Body of pancreas (tissue), 4 donors: ENCODE results near the gene DHX8. TPM values are rescaled to one million over a fixed set of nuclear protein-coding genes. Genes with fewer than 3 reads are reported as not detected.

Experiments used
- ATAC-seq: fragments of 150-250 bp; one replicate; pipeline ENCODE4 v1.9.1; 2016
- DNase-seq, 4 donors: peaks; one replicate each; pipeline ENCODE4 v3.0.0-alpha.2; 2019
- H3K27ac ChIP-seq, 4 donors: fragments of 200-600 bp; sonication (generic); 1 replicate in 3 of 4; 2 replicates in 1 of 4; pipeline versions ENCODE4 v1.5.1 to v1.6.1; 2016 to 2019; ENCODE audit warnings: mild to moderate bottlenecking in 1 of 4, mixed read lengths in 1 of 4, moderate library complexity in 1 of 4
- H3K27me3 ChIP-seq, 2 donors: fragments of 200-600 bp; sonication (generic); one replicate each; pipeline ENCODE4 v1.6.0; 2016; ENCODE audit warnings: mild to moderate bottlenecking in 1 of 2
- H3K36me3 ChIP-seq, 2 donors: fragments of 200-600 bp; sonication (generic); replicated peaks in 1 of 2; 2 replicates each; pipeline ENCODE4 v1.5.1; 2016; ENCODE audit warnings: low read depth in 2 of 2; ENCODE audit not compliant: insufficient read depth in 1 of 2
- H3K4me1 ChIP-seq: fragments of 200-600 bp; sonication (generic); one replicate; pipeline ENCODE4 v1.6.0; 2016
- H3K4me3 ChIP-seq, 2 donors: fragments of 200-600 bp; sonication (generic); 1 replicate in 1 of 2; 2 replicates in 1 of 2; pipeline ENCODE4 v1.5.1; 2016 to 2019
- H3K9me3 ChIP-seq, 3 donors: fragments of 200-600 bp; sonication (generic); 1 replicate in 2 of 3; 2 replicates in 1 of 3; pipeline ENCODE4 v1.5.1; 2016
- CTCF ChIP-seq, 7 experiments: fragments of 450-650 bp in 4 of 7; fragments of 200-600 bp in 3 of 7; sonication (generic) in 3 of 7; IDR thresholded peaks; one replicate each; pipeline ENCODE4 v1.5.1; 2016 to 2019; ENCODE audit warnings: antibody characterized with exemption in 7 of 7
- POLR2A ChIP-seq, 3 donors: fragments of 450-650 bp; IDR thresholded peaks; one replicate each; pipeline ENCODE4 v1.6.1; 2016; ENCODE audit warnings: antibody characterized with exemption in 3 of 3, mild to moderate bottlenecking in 2 of 3
- WGBS, 2 donors: methylation state at CpG; one replicate each; pipeline ENCODE4 v1.1.5; 2017; 5-methylcytosine and 5-hydroxymethylcytosine counted together
- intact Hi-C: fragments of 100-400 bp; cut with DNase I; formaldehyde crosslinking; loops from one replicate; pipeline ENCODE4 v1.15.1; 2023
- microRNA counts, 2 donors: library from miRNA; unstranded; fragments of <30 nt; microRNA quantifications; one replicate each; lab custom pipeline; 2017
- small RNA-seq: library from RNA; depleted of rRNA; stranded (forward); fragments of <200 nt; gene quantifications from one replicate; pipeline ENCODE3, GENCODE V24; 2016
- total RNA-seq, 2 donors: library from RNA; depleted of rRNA; stranded (reverse); fragments of >200 nt; gene quantifications; one replicate each; pipeline ENCODE4 v1.1.0, GENCODE V29; 2016

The DHX8 gene
- total RNA-seq, 2 donors from 2014 or later: 12.2 to 19.4 TPM

DNA sequence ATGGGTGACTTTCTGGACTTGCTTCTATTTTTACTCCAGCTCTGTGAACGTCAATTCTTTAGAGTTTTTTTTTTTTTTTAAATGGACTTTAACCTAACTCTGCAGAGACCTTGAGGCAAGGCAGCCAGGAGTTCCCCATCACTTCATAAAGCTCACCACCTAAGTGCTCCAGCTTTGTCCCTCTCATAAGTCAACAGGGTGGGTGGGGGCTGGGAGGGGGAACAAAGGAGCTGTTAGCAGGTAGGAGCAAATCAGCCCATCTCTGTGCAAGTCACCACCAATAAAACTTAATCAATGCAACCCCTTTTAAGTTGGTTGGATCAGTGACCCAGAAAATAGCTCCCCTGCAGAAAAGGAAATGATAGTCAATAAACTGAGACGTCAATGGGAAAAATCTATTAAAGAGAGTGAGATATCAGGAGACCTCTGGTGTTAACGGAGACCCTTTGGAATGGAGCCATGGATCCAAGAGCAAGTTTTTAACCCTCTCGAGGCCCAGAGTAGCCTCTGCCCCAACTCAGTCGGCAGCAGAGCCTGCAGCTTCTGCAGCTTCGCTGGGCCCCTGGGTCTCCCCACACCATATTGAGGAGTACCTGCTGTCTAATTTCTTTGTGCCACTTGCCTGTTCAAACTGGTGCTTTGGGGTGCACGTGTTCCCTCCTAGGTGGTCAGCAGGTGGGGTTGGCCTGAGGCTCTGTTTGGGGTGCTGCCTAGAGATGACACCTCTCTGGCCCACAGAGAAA is 90.0 kb downstream of the DHX8 start:
- H3K27ac ChIP-seq: peak overlapping the region in 1 of 4 donors; percentile 24
- H3K4me1 ChIP-seq: peaks cover 12% of the 10 kb centered on the region
- ATAC-seq (peak; percentile 52), DNase-seq (peak in 1 of 4 donors; percentile 11)
- WGBS, 2 donors: 8 to 28% methylated on average over 5 to 7 of the region's 7 CpGs
- H3K27me3 ChIP-seq: no peaks in the 10 kb centered on the region
- H3K36me3 ChIP-seq: no peaks in the 10 kb centered on the region
- intact Hi-C loops: no loop called here
- no peaks in the 10 kb centered on the region for H3K9me3 ChIP-seq
- H3K4me3 ChIP-seq: no peak overlapping the region
- TF ChIP-seq CTCF (IDR thresholded peaks at IDR 0.05) (no peak), POLR2A (IDR thresholded peaks at IDR 0.05) (no peak)

DNA sequence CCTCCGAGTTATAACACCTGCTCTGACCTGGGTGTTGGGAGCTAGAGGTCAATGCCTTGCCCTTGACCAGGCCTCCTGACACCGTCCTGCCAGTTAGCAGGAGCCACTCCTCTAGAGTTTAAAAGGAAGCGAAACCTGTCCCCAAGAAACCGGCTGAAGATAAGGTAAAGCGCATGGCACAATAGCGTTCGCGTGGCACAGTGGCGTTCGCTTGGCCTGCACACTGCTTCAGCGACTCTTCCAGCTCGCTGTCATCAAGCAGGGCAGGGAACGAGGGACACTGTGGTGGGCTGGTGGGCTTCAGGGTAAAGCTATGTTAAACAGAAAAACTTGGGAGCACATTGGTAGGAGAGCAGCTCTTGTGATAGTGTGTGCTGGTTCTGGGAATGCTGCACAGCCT is 90.6 kb downstream of the DHX8 start:
- no peaks in the 10 kb centered on the region for H3K27me3 ChIP-seq
- H3K4me1 ChIP-seq: peaks cover 17% of the 10 kb centered on the region
- WGBS, 2 donors: 48 to 50% methylated on average over 9 to 13 of the region's 13 CpGs
- intact Hi-C loops: no loop called here
- no peaks in the 10 kb centered on the region for H3K9me3 ChIP-seq
- DNase-seq (no peak), ATAC-seq (no peak)
- H3K27ac ChIP-seq: peak overlapping the region in 1 of 4 donors; percentile 24
- TF ChIP-seq POLR2A (IDR thresholded peaks at IDR 0.05): no peak
- TF ChIP-seq CTCF (IDR thresholded peaks at IDR 0.05): no peak
- H3K36me3 ChIP-seq: no peaks in the 10 kb centered on the region
- no peak overlapping the region for H3K4me3 ChIP-seq

- Histone ChIP-seq H3K36me3 (no peaks in the 10 kb centered on the region), H3K9me3 (no peaks in the 10 kb centered on the region), H3K4me1 (peaks cover 17% of the 10 kb centered on the region), H3K27me3 (no peaks in the 10 kb centered on the region), H3K4me3 (no peak overlapping the region), H3K27ac (no peak overlapping the region)
- WGBS, 2 donors: 11 to 20% methylated on average over 5 of the region's 5 CpGs
- TF ChIP-seq CTCF (IDR thresholded peaks at IDR 0.05): no peak
- no peak for TF ChIP-seq POLR2A (IDR thresholded peaks at IDR 0.05)
- ATAC-seq (no peak), DNase-seq (no peak)
- intact Hi-C loops: no loop called here
Measured at GRCh38 chr17:43574896-43575525, 91.2 kb downstream of the DHX8 start.

MicroRNAs within 50 kb of the gene (microRNA counts, 767-probe panel; counts per million panel counts)
- microRNA hsa-miR-2117 (lab: Ali Mortazavi, UCI): 0 to 736 counts per million in 2 donors

Small RNAs within 50 kb of the gene (small RNA-seq; reads per million reads assigned to genes)
- gene RNU6-406P (not detected), gene RNU6-971P (not detected)

Other genes starting within 250 kb of the DHX8 start
- not detected for gene RNU2-1, start 250.0 kb upstream of the DHX8 start, total RNA-seq
- 1 to 10 TPM; 2.1 to 4.6 TPM for gene ARL4D, start 85.0 kb upstream of the DHX8 start, total RNA-seq
- gene ETV4, start 62.4 kb downstream of the DHX8 start, total RNA-seq: 10 to 100 TPM in 1 of 2 donors, 1 to 10 TPM in 1; 6.2 to 28.7 TPM
- gene MEOX1, start 177.9 kb downstream of the DHX8 start, total RNA-seq: 1 to 10 TPM in 1 of 2 donors, under 1 TPM in 1; 0.52 to 2.3 TPM